KMS-11 (cell line): ENCODE measurements around the gene ALOX15B.
"Not testable (repeated sequence)": the region's sequence is repeated elsewhere in the genome, so short reads cannot be mapped to it uniquely, and the experiment has no call there.

ENCODE experiments used
- H2AFZ ChIP-seq: fragments of 200-600 bp; sonication (generic); 2 replicates; pipeline ENCODE4 v1.6.1; 2016; ENCODE audit warnings: antibody characterized with exemption, mixed run types, low read depth
- H3K27ac ChIP-seq: fragments of 200-600 bp; sonication (generic); 2 replicates; pipeline ENCODE4 v1.6.1; 2016; ENCODE audit warnings: mild to moderate bottlenecking, mixed run types
- H3K27me3 ChIP-seq: fragments of 200-600 bp; sonication (generic); 2 replicates; pipeline ENCODE4 v1.6.1; 2017; ENCODE audit warnings: mild to moderate bottlenecking, low read depth, mixed run types, moderate library complexity; ENCODE audit not compliant: insufficient read depth
- H3K36me3 ChIP-seq: fragments of 200-600 bp; sonication (generic); 2 replicates; pipeline ENCODE4 v1.6.1; 2017; ENCODE audit warnings: mild to moderate bottlenecking, mixed run types; ENCODE audit not compliant: insufficient read depth
- H3K4me1 ChIP-seq: fragments of 200-600 bp; sonication (generic); 2 replicates; pipeline ENCODE4 v1.6.1; 2016; ENCODE audit warnings: mild to moderate bottlenecking, low read depth, mixed run types; ENCODE audit not compliant: poor library complexity, severe bottlenecking
- H3K4me2 ChIP-seq: fragments of 200-600 bp; sonication (generic); 2 replicates; pipeline ENCODE4 v1.7.0; 2016; ENCODE audit warnings: mild to moderate bottlenecking, mixed run types
- H3K4me3 ChIP-seq: fragments of 200-600 bp; sonication (generic); IDR thresholded peaks from 2 replicates; pipeline ENCODE4 v1.6.1; 2017; ENCODE audit warnings: low read depth, low read length, mixed read lengths; ENCODE audit not compliant: insufficient read depth
- H3K79me2 ChIP-seq: fragments of 200-600 bp; sonication (generic); 2 replicates; pipeline ENCODE4 v1.6.1; 2016; ENCODE audit warnings: low read depth, mixed run types; ENCODE audit not compliant: insufficient read depth
- H3K9ac ChIP-seq: fragments of 200-600 bp; sonication (generic); 2 replicates; pipeline ENCODE4 v1.6.1; 2016; ENCODE audit warnings: mild to moderate bottlenecking, mixed run types
- H4K20me1 ChIP-seq: fragments of 200-600 bp; sonication (generic); 2 replicates; pipeline ENCODE4 v1.6.1; 2016; ENCODE audit warnings: mild to moderate bottlenecking, mixed run types; ENCODE audit not compliant: insufficient read depth
- TF ChIP-seq, protein P1 (sequence below): fragments of 200-600 bp; sonication (generic); conservative IDR thresholded peaks from 2 replicates; pipeline ENCODE4 v1.6.1; 2017; ENCODE audit warnings: low read depth, mild to moderate bottlenecking, antibody characterized with exemption, low read length, moderate library complexity, mixed read lengths

The ALOX15B gene

DNA sequence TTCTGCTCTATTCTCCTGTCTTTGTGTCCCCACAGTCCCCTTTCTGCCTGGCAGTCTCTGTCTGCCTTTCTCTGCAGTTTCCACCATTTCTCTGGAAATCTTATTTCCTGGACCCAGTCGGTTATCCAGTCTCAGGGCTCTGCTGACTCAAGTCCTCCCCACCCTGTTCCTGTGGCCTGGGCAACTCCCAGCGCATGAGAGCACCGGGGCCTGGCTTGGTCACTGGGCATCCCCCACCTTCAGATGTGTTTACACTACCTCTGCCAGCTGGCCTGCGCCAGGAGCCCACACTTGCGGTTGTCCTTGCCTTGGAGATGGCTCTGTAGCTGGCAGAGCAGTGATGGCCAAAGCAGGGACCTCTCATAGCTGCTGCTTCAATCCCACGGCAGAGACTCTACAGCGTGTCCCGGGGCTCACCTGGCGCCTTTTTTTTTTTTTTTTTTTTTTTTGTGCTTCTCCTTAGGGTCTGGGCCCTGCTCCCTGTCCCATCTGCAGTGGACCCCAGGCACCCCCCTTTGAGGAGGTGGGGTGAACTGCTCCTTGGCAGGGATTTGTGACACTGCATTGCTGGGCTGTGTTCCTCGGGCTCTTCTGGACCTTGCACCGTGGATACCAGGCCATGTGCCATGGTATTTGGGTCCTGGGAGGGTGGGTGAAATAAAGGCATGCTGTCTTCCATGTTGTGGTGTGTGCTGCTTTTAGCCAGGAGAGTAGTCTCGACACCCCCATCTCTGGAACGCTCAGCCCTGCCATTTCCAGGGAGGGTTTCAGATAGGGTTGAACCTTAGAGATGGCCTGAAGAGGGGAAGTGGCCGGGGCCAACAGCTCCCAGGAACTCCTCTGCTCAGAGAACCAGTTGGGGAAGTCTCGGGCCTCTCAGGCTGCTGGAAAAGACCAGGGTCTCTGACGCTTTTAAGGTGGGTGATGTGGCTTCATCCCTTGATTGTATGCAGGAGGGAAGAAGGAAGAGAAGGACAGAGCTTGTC is 18.9 kb upstream of the ALOX15B start:
- H3K9ac ChIP-seq: no peak overlapping the region
- TF ChIP-seq, protein P1, sequence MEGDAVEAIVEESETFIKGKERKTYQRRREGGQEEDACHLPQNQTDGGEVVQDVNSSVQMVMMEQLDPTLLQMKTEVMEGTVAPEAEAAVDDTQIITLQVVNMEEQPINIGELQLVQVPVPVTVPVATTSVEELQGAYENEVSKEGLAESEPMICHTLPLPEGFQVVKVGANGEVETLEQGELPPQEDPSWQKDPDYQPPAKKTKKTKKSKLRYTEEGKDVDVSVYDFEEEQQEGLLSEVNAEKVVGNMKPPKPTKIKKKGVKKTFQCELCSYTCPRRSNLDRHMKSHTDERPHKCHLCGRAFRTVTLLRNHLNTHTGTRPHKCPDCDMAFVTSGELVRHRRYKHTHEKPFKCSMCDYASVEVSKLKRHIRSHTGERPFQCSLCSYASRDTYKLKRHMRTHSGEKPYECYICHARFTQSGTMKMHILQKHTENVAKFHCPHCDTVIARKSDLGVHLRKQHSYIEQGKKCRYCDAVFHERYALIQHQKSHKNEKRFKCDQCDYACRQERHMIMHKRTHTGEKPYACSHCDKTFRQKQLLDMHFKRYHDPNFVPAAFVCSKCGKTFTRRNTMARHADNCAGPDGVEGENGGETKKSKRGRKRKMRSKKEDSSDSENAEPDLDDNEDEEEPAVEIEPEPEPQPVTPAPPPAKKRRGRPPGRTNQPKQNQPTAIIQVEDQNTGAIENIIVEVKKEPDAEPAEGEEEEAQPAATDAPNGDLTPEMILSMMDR: no peak
- H3K4me3 ChIP-seq: no peak overlapping the region
- no peaks in the 10 kb centered on the region for H4K20me1 ChIP-seq
- H2AFZ ChIP-seq: no peak overlapping the region
- no peaks in the 10 kb centered on the region for H3K4me1 ChIP-seq
- H3K79me2 ChIP-seq: no peaks in the 10 kb centered on the region
- H3K36me3 ChIP-seq: no peaks in the 10 kb centered on the region
- H3K27me3 ChIP-seq: no peaks in the 10 kb centered on the region
- H3K27ac ChIP-seq: no peak overlapping the region
- H3K4me2 ChIP-seq: no peak overlapping the region

DNA sequence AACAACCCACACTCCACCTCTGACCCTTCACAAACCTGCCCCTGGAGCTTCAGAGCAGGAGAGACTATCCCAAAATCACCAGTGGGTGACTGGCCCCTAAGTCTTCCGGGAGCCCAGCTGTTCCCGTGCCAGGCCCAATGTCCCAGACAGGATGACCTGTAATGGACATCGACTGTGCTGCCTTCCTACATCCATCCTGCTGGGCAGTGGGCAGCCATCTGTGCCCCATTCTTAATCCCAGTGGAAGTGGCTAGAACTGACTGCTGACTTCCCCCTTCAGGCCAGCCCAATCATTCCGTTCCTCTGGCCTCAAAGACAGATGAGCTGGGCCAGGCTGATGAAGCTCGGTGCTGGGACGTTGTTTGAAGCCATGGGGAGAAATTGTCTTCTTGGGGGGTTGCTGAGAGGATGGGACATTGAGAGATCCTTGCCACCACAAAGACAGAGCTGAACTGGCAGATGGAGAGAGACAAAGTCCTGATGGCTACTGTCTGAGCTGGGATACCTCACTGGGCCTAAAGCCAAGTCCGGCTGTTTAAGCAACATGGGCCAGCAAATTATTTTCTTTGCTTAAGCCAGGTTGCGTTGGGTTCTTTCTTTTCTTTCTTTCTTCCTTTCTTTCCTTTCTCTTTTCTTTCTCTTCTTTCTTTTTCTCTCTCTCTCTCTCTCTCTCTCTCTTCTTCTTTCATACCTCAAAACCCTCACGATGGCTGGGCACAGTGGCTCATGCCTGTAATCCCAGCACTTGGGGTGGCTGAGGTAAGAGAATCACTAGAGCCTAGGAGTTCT is 17.9 kb upstream of the ALOX15B start:
- no peak overlapping the region for H3K4me2 ChIP-seq
- H2AFZ ChIP-seq: no peak overlapping the region
- H3K9ac ChIP-seq: no peak overlapping the region
- H3K4me3 ChIP-seq: no peak overlapping the region
- H3K79me2 ChIP-seq: no peaks in the 10 kb centered on the region
- H3K4me1 ChIP-seq: no peaks in the 10 kb centered on the region
- no peak overlapping the region for H3K27ac ChIP-seq
- H3K27me3 ChIP-seq: no peaks in the 10 kb centered on the region
- H4K20me1 ChIP-seq: no peaks in the 10 kb centered on the region
- TF ChIP-seq, protein P1: no peak
- H3K36me3 ChIP-seq: no peaks in the 10 kb centered on the region

DNA sequence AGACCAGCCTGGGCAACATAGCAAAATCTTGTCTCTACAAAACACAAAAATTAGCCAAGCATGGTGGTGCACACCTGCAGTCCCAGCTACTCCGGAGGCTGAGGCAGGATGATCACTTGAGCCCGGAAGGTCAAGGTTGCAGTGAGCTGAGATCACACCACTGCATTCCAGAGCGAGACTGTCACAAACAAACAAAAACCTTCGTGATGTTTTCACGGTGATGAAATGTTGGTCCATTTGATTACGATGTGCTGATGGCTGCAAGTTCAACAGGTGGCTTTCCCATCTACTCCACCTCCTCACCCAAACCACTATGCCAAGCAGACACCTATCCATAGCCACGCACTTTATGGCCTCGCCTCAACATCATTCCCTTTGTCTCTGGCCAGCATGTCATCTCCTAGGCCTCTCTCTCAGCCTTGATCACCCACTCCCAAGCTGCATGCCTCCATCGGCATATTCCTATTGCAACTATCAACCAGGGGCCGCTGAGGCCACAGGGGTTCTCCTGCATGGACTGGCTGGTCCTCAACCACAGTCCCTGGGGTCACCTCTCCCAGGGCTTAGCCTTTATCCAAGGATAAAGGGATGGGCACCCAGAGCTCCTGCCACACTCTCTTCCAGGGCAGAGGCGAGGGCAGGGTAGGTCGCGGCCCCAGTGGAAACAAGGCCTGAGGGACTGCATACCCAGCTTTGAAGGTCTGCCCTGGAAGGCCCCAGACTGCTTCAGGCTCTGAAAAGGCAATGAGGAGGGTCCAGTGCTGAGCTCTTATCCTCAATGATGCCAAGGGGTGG is 17.1 kb upstream of the ALOX15B start:
- Histone ChIP-seq H3K9ac (no peak overlapping the region), H3K36me3 (no peaks in the 10 kb centered on the region), H3K4me1 (no peaks in the 10 kb centered on the region), H3K4me3 (no peak overlapping the region), H4K20me1 (no peaks in the 10 kb centered on the region), H3K79me2 (no peaks in the 10 kb centered on the region), H3K4me2 (no peak overlapping the region), H3K27me3 (no peaks in the 10 kb centered on the region), H3K27ac (no peak overlapping the region), H2AFZ (no peak overlapping the region)
- TF ChIP-seq, protein P1: no peak

DNA sequence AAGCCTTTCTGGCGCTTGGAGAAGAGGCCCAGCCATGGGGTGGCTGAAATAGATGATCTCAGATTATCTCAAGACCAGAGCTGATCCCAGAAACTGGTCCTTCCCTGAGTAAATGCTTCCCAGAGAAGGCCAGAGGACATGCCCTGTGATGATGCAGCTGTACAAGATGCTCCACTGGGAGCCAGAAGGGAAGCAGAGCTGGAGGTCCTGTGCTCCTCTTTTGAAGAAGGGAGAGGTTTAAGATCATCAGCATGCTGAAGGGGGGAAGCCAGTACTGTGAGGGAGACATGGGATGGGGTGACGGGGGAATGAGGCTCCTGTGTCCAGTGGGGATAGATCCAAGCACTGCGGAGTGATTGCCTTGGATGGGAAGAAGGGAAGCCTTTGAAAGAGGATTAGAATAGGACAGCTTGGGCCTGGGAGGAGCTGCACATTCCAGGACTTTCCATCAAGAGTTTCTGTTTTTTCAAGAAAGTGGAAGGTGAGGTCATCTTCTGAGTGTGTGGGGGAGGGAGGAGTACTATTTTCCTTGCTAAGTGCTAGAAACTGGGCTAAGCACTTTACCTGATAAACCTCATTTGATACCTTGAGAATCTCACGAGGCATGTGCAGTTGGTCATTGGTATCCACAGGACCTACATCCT is 16.4 kb upstream of the ALOX15B start:
- no peak overlapping the region for H3K27ac ChIP-seq
- no peak overlapping the region for H3K4me3 ChIP-seq
- H4K20me1 ChIP-seq: no peaks in the 10 kb centered on the region
- H3K4me1 ChIP-seq: no peaks in the 10 kb centered on the region
- TF ChIP-seq, protein P1: no peak
- H3K27me3 ChIP-seq: no peaks in the 10 kb centered on the region
- H2AFZ ChIP-seq: no peak overlapping the region
- H3K4me2 ChIP-seq: no peak overlapping the region
- H3K79me2 ChIP-seq: no peaks in the 10 kb centered on the region
- H3K9ac ChIP-seq: no peak overlapping the region
- H3K36me3 ChIP-seq: no peaks in the 10 kb centered on the region

DNA sequence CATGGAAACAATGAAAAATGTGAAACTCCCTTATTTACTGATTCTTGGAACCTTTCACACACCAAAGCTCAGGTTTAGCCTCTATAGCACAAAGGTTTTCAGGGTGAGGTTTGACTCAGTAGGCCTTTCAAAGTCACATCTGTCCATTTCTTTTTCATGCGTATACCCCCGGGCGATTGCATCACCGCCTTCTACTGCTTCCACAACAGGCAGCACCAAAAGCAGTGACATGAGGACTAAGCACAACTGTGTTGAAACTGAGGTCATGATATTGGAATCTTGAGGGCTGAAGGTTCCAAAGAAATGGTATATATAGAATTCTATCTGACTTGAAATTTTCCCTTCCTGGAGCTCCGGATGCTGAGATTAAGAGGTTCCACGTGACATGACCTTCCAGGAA is 14.7 kb upstream of the ALOX15B start:
- H2AFZ ChIP-seq, H3K9ac ChIP-seq, H3K4me3 ChIP-seq, H3K4me2 ChIP-seq, H3K27me3 ChIP-seq, H3K27ac ChIP-seq, H3K4me1 ChIP-seq, H3K79me2 ChIP-seq, H4K20me1 ChIP-seq, H3K36me3 ChIP-seq: not testable (repeated sequence)
